GM10248 (cell line): Measurements from ENCODE around the gene CRIP1.

Source experiments
- CTCF ChIA-PET: fragments of 300-600 bp; sonication (Branson Sonifier 250); formaldehyde crosslinking; extraction: SDS; loops from one replicate; lab custom pipeline; 2021; ENCODE audit warnings: antibody characterized with exemption; lab: Yijun Ruan, JAX
- POLR2A ChIA-PET: fragments of 350-650 bp; sonication (Branson Sonifier 250); formaldehyde crosslinking; extraction: SDS; loops from one replicate; lab custom pipeline; 2020; ENCODE audit warnings: antibody characterized with exemption; lab: Yijun Ruan, JAX
- DNase-seq: peaks from one replicate; pipeline ENCODE4 v3.0.0; 2012; ENCODE audit errors: extremely low spot score
- CTCF ChIP-seq: IDR thresholded peaks from 2 replicates; pipeline ENCODE4 v1.5.1; 2012; ENCODE audit warnings: mild to moderate bottlenecking, low read depth; ENCODE audit errors: extremely low read depth, missing control alignments, control extremely low read depth

Gene CRIP1

GRCh38 chr14:105464501-105464900, 22.2 kb upstream of the CRIP1 start:
- ChIA-PET POLR2A (no interaction called here), CTCF (no interaction called here)
- TF ChIP-seq CTCF, result no peak
- DNase-seq, result no peak

GRCh38 chr14:105465209-105466031, 21.3 kb upstream of the CRIP1 start:
- no peak for TF ChIP-seq CTCF
- CTCF ChIA-PET, result interaction anchor here (4.0 kb wide), 1 partner anchor 24 kb away, joined by 13 read pairs; no protein-coding TSS in a partner anchor
- POLR2A ChIA-PET, result no interaction called here
- DNase-seq, result no peak

GRCh38 chr14:105466531-105467248, 20.0 kb upstream of the CRIP1 start:
- ChIA-PET CTCF (interaction anchor here (4.0 kb wide), 1 partner anchor 23 kb away, joined by 13 read pairs; no protein-coding TSS in a partner anchor), POLR2A (no interaction called here)
- TF ChIP-seq CTCF, result no peak
- no peak for DNase-seq

- ChIA-PET POLR2A (no interaction called here), CTCF (interaction anchor here (1.7 to 4.0 kb wide), 2 partner anchors 14 to 22 kb away, joined by 10 to 13 read pairs; no protein-coding TSS in a partner anchor)
- no peak for TF ChIP-seq CTCF
- no peak for DNase-seq
These were observed 19.3 kb upstream of the CRIP1 start for GRCh38 chr14:105467249-105467941.

- CTCF ChIA-PET, result interaction anchor here (1.7 to 4.0 kb wide), 2 partner anchors 13 to 22 kb away, joined by 10 to 13 read pairs; no protein-coding TSS in a partner anchor
These were observed 18.7 kb upstream of the CRIP1 start for GRCh38 chr14:105467942-105468471.

More at GRCh38 chr14:105467942-105468471, 18.7 kb upstream of the CRIP1 start:
- POLR2A ChIA-PET, result no interaction called here
- no peak for DNase-seq
- TF ChIP-seq CTCF, result no peak
